GM19099 (cell line): ENCODE data around the gene TPO.

Experiments
- POLR2A ChIP-seq: IDR thresholded peaks from 3 replicates; pipeline ENCODE4 v1.6.1; 2011; ENCODE audit warnings: low read depth; ENCODE audit not compliant: insufficient read length; ENCODE audit errors: extremely low read depth

Gene TPO

GRCh38 chr2:1563084-1563857, 150.0 kb downstream of the TPO start:
- TF ChIP-seq POLR2A: no peak

- TF ChIP-seq POLR2A: no peak
These were observed 151.0 kb downstream of the TPO start for GRCh38 chr2:1563943-1564891.

- no peak for TF ChIP-seq POLR2A
These were observed 154.5 kb downstream of the TPO start for GRCh38 chr2:1567556-1568344.

GRCh38 chr2:1569879-1570450, 156.7 kb downstream of the TPO start:
- no peak for TF ChIP-seq POLR2A

- no peak for TF ChIP-seq POLR2A
These were observed 158.5 kb downstream of the TPO start for GRCh38 chr2:1571477-1572417.

- no peak for TF ChIP-seq POLR2A
These were observed 159.4 kb downstream of the TPO start for GRCh38 chr2:1572638-1573037.

GRCh38 chr2:1577846-1578245, 164.6 kb downstream of the TPO start:
- no peak for TF ChIP-seq POLR2A

- no peak for TF ChIP-seq POLR2A
These were observed 168.8 kb downstream of the TPO start for GRCh38 chr2:1581965-1582625.

GRCh38 chr2:1582891-1583341, 169.7 kb downstream of the TPO start:
- TF ChIP-seq POLR2A: no peak

- no peak for TF ChIP-seq POLR2A
These were observed 170.8 kb downstream of the TPO start for GRCh38 chr2:1584051-1584531.

GRCh38 chr2:1584691-1585485, 171.6 kb downstream of the TPO start:
- TF ChIP-seq POLR2A: no peak

GRCh38 chr2:1585635-1586034, 172.4 kb downstream of the TPO start:
- TF ChIP-seq POLR2A: no peak
